Left ventricle myocardium inferior (tissue), 1 donor: ENCODE data around the gene CA5A. TPM values are rescaled to one million over a fixed set of nuclear protein-coding genes. Genes with fewer than 3 reads are reported as not detected.

ENCODE experiments used
- DNase-seq: peaks from one replicate; pipeline ENCODE4 v3.0.0-alpha.2; 2020
- H3K27ac ChIP-seq: fragments of 200-600 bp; replicated peaks from 2 replicates; pipeline ENCODE4 v1.8.0; 2021
- H3K27me3 ChIP-seq: fragments of 200-600 bp; 2 replicates; pipeline ENCODE4 v1.8.0; 2021; ENCODE audit warnings: low read depth
- H3K36me3 ChIP-seq: fragments of 200-600 bp; 2 replicates; pipeline ENCODE4 v1.8.0; 2021
- H3K4me1 ChIP-seq: fragments of 200-600 bp; 2 replicates; pipeline ENCODE4 v1.8.0; 2021
- H3K4me3 ChIP-seq: fragments of 200-600 bp; 2 replicates; pipeline ENCODE4 v1.8.0; 2021; ENCODE audit warnings: mild to moderate bottlenecking, moderate library complexity
- H3K9me3 ChIP-seq: fragments of 200-600 bp; replicated peaks from 2 replicates; pipeline ENCODE4 v1.8.0; 2021
- intact Hi-C: fragments of 100-400 bp; cut with micrococcal nuclease; formaldehyde crosslinking; loops from one replicate; pipeline ENCODE4 v1.11.0; 2022
- total RNA-seq: library from RNA; stranded (reverse); fragmentation: NEBNext Ultra II Directional; extraction: Animal tissue kit (Norgen Biotek cat#: 25700); gene quantifications from one replicate; pipeline ENCODE4 v1.2.1, GENCODE V29; 2021
- TF ChIP-seq, protein P1 (sequence below): fragments of 200-600 bp; IDR thresholded peaks from 2 replicates; pipeline ENCODE4 v1.8.0; 2021; ENCODE audit warnings: antibody characterized with exemption, mild to moderate bottlenecking, borderline replicate concordance
- donor health status: DM: no; HTN: yes; CAD: no; lungs with severe emphysema.

The CA5A gene
- total RNA-seq, 1 donor from 2014 or later, result not detected

DNA sequence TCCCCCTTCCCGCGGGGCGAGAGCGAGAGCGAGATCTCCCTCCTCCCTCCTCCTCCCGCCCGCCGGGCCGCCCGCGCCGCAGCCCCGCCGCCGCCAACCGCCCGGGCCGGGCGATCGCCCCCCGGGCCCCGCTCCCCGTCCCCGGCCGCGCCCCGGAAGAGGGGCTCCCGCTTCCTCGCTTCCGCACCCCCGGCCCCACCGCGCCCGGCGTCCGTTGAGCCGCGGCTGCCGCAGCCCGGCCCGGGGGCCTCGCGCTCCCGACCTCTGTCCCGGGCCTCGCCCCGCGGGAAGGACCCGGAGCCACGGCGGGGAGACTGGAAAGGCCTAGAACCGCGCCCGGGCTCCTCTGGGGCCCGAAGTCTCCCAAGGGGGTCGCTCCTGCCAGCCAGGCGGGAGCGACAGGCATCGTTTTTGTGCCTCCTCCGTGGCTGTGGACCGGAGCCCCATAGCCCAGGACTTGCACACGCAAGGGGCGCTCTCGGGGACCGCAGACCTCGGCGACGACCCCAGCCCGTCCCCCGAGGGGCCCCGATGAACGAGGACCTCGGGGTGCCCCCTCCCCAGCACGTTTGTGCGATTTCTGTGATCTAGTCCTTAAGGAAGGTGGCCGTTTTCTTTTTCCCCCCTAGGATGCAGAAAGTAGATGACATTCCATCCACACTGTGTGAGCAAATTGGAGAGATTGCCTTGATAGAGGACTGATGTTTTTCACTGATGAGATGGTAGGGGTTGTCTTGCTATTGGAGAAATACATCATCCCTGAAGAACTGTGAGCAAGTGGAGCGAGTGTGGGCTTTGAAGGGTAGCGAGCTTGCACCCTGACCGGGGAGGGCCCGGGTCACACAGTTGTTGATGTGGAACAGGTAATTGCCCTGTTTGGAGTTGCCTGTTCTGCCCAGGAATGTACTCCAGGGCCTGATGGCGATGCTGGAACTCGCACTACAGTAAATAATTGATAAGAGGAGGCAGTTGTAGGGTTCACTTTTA, 15.5 kb upstream of the CA5A start:
- Histone ChIP-seq H3K4me3 (peak overlapping the region; percentile 83), H3K9me3 (no peaks in the 10 kb centered on the region), H3K4me1 (peaks cover 52% of the 10 kb centered on the region), H3K27me3 (no peaks in the 10 kb centered on the region), H3K27ac (peak overlapping the region; percentile 97), H3K36me3 (peaks cover 3% of the 10 kb centered on the region)
- intact Hi-C loops, result no loop called here
- no peak for DNase-seq
- TF ChIP-seq, protein P1, sequence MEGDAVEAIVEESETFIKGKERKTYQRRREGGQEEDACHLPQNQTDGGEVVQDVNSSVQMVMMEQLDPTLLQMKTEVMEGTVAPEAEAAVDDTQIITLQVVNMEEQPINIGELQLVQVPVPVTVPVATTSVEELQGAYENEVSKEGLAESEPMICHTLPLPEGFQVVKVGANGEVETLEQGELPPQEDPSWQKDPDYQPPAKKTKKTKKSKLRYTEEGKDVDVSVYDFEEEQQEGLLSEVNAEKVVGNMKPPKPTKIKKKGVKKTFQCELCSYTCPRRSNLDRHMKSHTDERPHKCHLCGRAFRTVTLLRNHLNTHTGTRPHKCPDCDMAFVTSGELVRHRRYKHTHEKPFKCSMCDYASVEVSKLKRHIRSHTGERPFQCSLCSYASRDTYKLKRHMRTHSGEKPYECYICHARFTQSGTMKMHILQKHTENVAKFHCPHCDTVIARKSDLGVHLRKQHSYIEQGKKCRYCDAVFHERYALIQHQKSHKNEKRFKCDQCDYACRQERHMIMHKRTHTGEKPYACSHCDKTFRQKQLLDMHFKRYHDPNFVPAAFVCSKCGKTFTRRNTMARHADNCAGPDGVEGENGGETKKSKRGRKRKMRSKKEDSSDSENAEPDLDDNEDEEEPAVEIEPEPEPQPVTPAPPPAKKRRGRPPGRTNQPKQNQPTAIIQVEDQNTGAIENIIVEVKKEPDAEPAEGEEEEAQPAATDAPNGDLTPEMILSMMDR, result no peak

- Histone ChIP-seq H3K27ac (peak within 1 kb of the TSS; percentile 97), H3K9me3 (no peaks in the 10 kb centered on the region), H3K4me1 (peaks cover 43% of the 10 kb centered on the region), H3K27me3 (no peaks in the 10 kb centered on the region), H3K4me3 (peak within 1 kb of the TSS; percentile 83), H3K36me3 (peaks cover 3% of the 10 kb centered on the region)
- peak; percentile 97 for DNase-seq
- intact Hi-C loops, result no loop called here
- TF ChIP-seq, protein P1, result peak; percentile 72
These were observed 14.6 kb upstream of the CA5A start, which contains the start of gene BANP for GRCh38 chr16:87950765-87951551. TSS of gene BANP (plus strand) at chr16:87951434. CDS start at chr16:87975116, 23,682 bp downstream.

DNA sequence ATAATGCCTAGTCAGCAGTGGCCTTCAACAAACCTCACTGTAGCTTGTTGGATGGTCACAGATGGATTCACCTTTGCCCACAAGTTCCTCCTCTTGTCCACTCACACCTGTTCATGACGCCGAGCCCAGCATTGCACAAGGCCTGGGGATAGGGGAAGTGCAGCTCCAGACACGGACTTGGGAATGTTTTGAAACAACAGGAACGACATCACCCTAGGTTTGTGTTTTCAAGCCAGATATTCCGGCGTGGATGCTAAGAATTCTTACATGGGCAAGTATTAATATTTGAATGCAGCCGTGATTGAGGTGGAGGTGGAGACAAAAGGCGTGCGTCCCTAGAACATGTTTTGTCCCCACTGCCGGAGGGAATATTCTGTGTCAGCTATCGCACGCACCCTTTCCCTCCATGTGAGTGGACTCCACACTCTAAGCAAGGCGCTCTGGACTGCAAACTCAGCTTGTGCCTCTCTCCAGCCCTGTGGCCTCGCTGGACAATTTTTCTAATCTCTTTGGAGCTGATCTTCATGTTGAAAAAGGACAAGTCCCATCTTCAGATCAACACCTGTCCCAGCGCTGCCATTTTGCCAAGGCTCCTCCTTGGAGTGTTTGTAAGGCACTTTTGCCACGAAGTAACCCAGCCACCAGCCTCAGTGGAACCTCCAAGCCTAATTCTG, 12.9 kb upstream of the CA5A start:
- Histone ChIP-seq H3K9me3 (no peaks in the 10 kb centered on the region), H3K4me1 (peaks cover 33% of the 10 kb centered on the region), H3K27ac (no peak overlapping the region), H3K27me3 (no peaks in the 10 kb centered on the region), H3K36me3 (peaks cover 3% of the 10 kb centered on the region), H3K4me3 (no peak overlapping the region)
- intact Hi-C loops, result no loop called here
- TF ChIP-seq, protein P1, result no peak
- no peak for DNase-seq

GRCh38 chr16:87948735-87949070, 12.4 kb upstream of the CA5A start:
- DNase-seq, result no peak

DNA sequence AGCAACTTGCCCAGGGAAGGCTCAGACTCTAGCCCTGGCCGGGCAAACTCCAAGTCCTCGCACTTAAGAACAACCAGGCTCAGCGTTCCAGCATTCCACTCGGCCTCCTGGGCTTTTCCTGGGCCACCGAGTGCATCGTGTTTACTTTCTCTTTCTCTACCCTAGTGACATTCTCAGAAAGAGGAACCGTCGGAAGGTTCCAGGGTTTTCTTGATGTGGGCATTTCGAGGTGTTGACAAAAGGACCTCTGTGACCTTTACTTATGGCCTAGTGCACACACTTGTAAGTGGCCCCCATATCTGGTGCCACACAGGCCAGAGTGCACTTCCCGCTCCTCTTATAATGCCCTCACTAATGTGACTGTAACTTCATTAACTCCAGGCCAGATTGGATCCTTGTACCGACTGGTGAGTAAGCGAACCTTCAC, 11.8 kb upstream of the CA5A start:
- no peak overlapping the region for H3K4me3 ChIP-seq
- peaks cover 3% of the 10 kb centered on the region for H3K36me3 ChIP-seq
- no peak overlapping the region for H3K27ac ChIP-seq
- H3K9me3 ChIP-seq, result no peaks in the 10 kb centered on the region
- intact Hi-C loops, result no loop called here
- peaks cover 22% of the 10 kb centered on the region for H3K4me1 ChIP-seq
- DNase-seq, result no peak
- no peaks in the 10 kb centered on the region for H3K27me3 ChIP-seq
- TF ChIP-seq, protein P1, result no peak

More at GRCh38 chr16:87948735-87949070, 12.4 kb upstream of the CA5A start:
- intact Hi-C loops, result no loop called here
- H3K4me3 ChIP-seq, result no peak overlapping the region
- no peaks in the 10 kb centered on the region for H3K9me3 ChIP-seq
- no peaks in the 10 kb centered on the region for H3K27me3 ChIP-seq
- no peak overlapping the region for H3K27ac ChIP-seq
- peaks cover 28% of the 10 kb centered on the region for H3K4me1 ChIP-seq
- peaks cover 3% of the 10 kb centered on the region for H3K36me3 ChIP-seq
- TF ChIP-seq, protein P1, result no peak
